GM12873 (cell line): ENCODE data around the gene CDH6.

Source experiments
- TF ChIP-seq, protein P1 (sequence below): IDR thresholded peaks from 2 replicates; pipeline ENCODE4 v1.5.1; 2012; ENCODE audit warnings: low read depth, mild to moderate bottlenecking, moderate library complexity, low read length, control low read depth; ENCODE audit not compliant: insufficient read depth; ENCODE audit errors: missing control alignments

Gene CDH6

DNA sequence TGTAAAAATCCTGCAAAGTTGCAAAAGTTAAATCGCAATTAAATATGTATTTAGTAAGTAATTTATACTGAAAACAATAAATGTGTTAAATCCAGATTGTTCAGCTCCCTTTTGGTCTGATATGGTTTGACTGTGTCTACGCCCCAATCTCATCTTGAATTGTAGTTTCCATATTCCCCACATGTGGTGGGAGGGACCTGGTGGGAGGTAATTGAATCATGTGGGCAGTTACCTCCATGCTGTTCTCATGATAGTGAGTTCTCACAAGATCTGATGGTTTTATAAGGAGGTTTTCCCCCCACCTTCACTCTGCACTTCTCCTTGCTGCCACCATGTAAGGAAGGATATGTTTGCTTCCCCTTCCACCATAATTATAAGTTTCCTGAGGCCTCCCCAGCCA lies 140.0 kb downstream of the CDH6 start:
- TF ChIP-seq, protein P1, sequence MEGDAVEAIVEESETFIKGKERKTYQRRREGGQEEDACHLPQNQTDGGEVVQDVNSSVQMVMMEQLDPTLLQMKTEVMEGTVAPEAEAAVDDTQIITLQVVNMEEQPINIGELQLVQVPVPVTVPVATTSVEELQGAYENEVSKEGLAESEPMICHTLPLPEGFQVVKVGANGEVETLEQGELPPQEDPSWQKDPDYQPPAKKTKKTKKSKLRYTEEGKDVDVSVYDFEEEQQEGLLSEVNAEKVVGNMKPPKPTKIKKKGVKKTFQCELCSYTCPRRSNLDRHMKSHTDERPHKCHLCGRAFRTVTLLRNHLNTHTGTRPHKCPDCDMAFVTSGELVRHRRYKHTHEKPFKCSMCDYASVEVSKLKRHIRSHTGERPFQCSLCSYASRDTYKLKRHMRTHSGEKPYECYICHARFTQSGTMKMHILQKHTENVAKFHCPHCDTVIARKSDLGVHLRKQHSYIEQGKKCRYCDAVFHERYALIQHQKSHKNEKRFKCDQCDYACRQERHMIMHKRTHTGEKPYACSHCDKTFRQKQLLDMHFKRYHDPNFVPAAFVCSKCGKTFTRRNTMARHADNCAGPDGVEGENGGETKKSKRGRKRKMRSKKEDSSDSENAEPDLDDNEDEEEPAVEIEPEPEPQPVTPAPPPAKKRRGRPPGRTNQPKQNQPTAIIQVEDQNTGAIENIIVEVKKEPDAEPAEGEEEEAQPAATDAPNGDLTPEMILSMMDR: no peak

DNA sequence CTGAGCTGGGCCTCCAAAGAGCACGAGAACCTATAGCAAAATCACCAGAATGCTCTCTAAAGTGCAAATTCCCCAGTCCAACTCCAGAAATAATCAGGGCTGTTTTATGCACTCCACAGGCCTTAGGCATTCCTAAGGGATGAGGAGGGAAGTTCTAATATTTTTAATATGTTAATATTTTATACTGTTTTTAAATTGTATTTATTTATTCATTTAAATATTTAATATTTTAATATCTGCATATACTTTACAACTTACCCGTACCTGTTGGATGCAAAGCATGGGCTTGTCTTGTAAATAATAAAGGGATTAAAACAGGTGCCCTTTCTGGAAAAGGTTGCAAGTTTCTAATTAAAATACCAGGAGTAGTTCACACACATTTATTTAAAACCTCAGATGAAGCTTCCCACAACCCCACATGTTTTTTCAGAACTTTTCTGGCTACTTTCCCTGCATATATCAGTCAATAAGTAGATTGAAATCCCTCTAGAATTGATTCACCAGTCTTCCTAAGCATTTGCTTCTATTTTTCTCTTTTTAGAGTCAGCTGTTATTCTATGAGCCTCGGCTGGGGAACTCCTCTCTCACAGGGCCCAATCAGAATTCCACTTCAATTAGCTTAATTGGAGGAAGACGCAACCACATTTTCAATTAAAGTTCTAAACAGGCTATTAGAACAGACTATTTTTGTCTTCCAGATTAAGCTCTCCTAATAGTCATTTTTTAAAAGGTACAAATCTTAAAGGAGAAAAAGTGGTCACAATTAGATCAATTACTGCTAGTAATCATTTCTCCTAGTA lies 140.8 kb downstream of the CDH6 start:
- TF ChIP-seq, protein P1: no peak

DNA sequence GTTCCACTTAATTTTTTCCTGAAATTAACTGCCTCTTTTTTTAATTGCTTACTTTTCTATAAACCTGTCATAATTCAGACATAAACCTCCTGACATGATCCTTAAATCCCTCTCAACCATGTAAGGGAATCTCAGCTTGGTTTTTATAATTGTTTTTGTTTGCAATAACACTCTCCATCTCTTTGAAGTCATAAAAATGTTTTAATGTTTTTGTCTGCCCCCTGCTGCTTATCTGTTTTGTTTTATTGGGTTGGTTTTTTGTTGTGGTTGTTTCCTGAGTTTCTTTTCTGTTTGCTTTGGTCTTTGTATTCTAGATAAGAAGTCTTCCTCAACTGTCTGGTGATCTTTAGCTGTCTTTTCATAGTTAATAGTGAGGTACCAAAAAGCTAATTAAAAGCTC lies 142.0 kb downstream of the CDH6 start:
- TF ChIP-seq, protein P1: no peak

DNA sequence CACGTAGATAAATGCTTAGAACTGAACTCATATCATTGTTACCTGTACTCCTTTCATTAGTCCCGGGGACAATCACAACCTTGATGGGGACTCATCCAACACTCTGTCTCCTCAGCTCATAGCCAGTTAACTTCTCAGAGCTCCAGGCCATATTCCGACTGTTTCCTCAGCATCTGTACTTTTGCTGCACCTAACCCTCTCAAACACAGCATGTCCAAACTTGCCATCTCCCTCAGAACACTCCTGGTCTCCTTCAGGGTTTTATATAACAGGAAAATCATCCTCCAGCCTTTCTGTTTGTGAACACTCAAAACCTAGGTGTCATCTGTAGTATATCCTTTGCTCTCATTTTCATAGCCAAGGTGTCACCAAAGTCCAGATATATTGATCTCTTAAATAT lies 150.5 kb downstream of the CDH6 start:
- TF ChIP-seq, protein P1: no peak

DNA sequence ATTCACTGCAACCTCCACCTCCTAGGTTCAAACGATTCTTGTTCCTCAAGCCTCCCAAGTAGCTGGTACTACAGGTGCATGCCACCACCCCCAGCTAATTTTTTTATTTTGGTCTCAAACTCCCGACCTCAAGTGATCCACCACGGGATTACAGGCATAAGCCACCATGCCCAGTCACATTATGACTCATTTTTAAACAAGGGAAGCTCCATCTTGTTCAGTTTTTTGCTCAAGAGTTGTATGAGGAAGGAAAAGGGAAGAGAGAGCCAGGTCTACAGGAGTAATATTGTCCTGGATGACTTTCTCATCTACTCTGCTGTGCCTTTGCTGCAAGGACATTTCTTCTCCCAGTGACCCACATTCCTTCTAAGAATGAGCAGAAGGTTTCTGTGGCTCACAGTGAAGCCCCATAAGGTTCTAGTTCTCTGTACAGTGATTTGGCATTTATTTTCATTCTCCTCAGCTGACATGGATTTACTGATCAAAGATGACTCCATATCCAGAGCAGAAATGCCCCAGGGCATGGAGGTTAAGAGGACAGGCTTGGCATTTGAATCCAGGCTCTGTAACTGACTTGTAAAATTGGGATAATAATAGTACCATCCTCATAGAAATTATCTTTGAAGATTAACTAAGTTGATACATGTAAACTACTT lies 153.5 kb downstream of the CDH6 start:
- TF ChIP-seq, protein P1: no peak

DNA sequence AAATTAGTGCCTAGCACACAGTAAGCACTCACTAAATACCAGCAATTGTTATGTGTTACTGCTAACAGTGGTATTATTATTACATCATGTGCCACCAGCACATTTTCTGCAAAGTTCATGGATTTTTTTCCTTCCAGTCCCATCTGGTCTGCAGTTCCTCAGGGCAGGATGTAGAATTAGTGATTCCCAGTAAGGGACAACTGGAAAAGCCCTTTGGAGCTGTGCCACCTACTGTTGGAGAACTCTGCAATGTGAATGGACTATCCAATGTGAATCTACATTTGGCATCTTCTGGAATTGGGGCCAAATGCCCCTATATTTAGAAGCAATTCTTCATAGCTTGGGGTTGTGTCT lies 154.0 kb downstream of the CDH6 start:
- TF ChIP-seq, protein P1: no peak

DNA sequence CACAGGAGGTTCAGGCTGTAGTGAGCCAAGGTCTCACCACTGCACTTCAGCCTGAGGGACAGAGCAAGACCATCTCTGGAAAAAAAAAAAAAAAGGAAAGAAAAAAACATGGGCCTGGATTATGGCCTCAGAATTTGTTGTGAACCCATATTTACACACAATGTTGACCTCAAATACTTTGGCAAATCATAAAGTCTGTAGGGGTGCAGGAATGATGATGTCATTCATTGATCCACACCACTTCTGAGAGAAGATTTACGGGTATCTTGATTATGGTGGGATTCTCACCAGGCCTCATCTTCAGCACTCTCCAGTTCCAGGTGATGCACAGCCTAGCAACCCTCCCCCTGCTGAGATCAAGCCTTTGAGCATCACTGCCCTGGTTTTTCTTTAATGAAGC lies 156.9 kb downstream of the CDH6 start:
- TF ChIP-seq, protein P1: no peak
